ENCODE data around the gene GDI2.
"Not testable (repeated sequence)": the region's sequence is repeated elsewhere in the genome, so short reads cannot be mapped to it uniquely, and the experiment has no call there.

GDI2 gene

GRCh38 chr10:5826511-5826910 lies 13.3 kb upstream of the GDI2 start:
- DNase-seq = not testable (repeated sequence)

GRCh38 chr10:5818894-5819293 lies 5.7 kb upstream of the GDI2 start:
- DNase-seq = no peak

DNA sequence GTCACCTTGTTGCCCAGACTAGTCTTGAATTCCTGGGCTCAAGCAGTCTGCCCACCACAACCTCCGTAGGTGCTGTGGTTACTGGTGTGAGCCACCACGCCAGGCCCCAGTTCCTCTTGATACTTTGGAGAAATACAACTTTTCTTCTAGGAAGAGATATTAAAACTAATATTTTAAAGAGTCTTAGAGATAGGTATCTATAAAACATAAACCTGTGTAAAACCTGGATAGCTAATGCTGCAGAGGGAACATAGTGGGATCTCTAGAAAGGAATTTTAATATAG lies 4.8 kb upstream of the GDI2 start:
- no peak for DNase-seq

- no peak for DNase-seq
These were observed 4.3 kb upstream of the GDI2 start for GRCh38 chr10:5817322-5818047.

GRCh38 chr10:5816170-5816569 lies 2.9 kb upstream of the GDI2 start:
- peak; percentile 18 for DNase-seq

- DNase-seq = peak; percentile 83
These were observed 1.2 kb upstream of the GDI2 start for GRCh38 chr10:5814110-5815107.

- no peak for DNase-seq
These were observed 218 bp downstream of the GDI2 start for GRCh38 chr10:5813091-5813340.

DNA sequence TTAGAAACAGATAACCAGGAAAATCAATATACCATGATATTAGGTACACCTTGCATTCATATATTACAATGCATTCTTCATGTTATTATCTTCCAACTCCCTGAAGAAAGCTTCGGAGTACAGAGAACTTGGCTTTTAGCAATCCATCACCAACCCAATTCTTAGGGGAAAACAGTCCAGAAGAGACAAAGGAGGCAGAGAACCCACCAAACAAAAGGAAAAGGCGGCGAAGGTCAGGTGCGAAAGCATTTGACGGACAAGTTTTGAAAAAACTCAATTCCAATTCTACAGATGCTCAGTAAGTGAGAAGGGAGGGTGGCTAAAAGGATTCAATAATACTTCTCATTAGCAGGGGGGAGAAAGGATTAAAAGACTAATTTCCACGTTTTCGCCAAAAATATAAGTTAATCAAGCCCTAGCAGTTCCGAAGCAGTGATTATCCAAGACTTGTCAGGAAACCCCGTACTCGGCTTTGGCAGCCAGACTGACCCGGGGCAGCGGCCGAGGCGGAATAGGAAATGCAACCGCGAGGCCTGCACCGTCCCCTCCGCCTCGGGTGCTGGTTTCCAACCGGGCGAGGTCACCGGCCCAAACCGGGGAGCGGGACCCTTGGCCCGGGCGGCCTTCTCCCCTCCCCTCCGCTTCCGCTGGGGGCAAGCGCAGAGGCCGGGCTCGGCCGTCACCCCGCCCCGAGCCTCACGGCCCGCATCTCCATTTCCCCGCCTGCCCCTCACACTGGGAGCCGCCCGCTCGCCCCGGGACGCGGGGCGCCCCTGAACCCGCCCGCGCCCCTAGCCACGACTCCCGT lies 747 bp downstream of the GDI2 start:
- DNase-seq = peak; percentile 65

DNA sequence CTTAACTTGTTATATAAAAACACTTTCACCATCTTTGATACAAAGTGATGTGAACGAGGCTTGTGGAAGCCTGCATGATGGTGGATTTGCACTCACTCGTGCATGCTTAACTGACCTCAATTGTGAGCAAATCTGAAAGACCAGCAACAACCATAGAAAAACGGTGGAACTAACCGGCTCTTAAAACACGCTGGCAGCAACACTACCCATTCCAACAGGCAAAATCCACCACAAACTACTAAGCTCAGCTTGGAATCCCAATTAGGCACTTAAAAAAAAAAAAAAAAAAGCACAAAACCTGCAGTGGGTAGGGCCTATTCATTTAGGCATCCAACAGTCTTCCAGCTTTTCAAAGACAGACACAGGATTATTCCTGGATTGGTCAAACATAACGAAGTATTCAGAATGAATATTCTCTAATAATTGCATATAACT lies 1.8 kb downstream of the GDI2 start:
- DNase-seq = peak; percentile 52

DNA sequence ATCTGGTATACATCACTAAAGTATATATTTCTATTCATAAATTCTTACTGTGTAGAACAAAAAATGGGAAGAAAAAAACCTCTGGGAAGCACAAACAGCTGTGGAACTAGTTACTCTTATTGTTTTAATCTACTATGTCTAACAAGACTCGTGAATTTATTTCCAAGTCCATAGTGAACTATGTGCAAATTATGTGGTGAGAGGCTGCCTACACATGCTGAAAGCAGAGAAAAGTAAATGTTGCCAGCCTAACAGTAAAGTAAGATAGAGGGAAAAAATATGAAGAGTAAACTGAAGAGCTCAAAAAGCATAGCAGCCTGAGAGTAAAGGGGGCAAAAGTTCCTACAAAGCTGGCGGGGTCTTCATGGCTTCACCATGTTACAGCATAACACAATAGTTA lies 3.0 kb downstream of the GDI2 start:
- no peak for DNase-seq

GRCh38 chr10:5809527-5810154 lies 3.6 kb downstream of the GDI2 start:
- DNase-seq = peak; percentile 47

- not testable (repeated sequence) for DNase-seq
These were observed 4.3 kb downstream of the GDI2 start for GRCh38 chr10:5808783-5809392.

- DNase-seq = no peak
These were observed 6.5 kb downstream of the GDI2 start for GRCh38 chr10:5806745-5807144.

- DNase-seq = no peak
These were observed 7.5 kb downstream of the GDI2 start for GRCh38 chr10:5805711-5806110.

GRCh38 chr10:5805260-5805659 lies 8.0 kb downstream of the GDI2 start:
- DNase-seq = no peak

DNA sequence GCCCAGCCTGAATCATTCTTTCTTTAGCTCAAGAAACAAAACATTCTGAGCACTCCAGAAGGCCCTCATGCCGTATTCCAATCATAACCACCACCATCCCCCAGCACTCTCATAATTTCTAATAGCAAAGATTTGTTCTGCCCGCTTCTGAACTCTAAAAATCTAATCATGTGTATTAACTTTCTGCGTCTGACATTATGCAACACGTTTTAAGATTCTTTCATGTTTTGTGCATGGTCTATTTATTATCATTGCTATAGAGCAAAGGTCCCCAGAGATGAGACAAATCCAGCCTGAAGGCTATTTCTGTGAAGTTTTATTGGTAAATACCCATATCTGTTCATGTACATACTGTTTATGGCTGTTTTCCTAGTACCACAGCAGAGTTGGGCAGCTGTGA lies 8.8 kb downstream of the GDI2 start:
- DNase-seq = no peak

GRCh38 chr10:5800782-5801181 lies 12.5 kb downstream of the GDI2 start:
- no peak for DNase-seq

- no peak for DNase-seq
These were observed 19.0 kb downstream of the GDI2 start for GRCh38 chr10:5794236-5794635.

DNA sequence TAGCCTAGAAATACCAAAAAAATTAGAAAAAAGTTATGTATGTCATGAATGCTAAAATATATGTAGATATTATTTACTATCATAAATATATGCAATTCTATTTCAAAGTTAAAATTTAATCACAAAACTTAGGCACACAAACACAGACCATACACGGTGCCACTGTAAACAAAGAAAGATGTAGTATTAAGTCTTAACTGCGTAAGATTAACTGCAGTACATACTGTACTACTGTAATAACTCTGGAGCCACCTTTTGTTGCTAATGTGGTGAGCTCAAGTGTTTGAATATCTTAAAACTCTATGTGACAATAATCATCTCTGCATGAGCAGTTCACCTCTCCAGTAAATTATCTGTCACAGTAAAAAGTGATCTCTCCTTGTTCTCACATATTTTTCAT lies 23.6 kb downstream of the GDI2 start:
- DNase-seq = no peak

DNA sequence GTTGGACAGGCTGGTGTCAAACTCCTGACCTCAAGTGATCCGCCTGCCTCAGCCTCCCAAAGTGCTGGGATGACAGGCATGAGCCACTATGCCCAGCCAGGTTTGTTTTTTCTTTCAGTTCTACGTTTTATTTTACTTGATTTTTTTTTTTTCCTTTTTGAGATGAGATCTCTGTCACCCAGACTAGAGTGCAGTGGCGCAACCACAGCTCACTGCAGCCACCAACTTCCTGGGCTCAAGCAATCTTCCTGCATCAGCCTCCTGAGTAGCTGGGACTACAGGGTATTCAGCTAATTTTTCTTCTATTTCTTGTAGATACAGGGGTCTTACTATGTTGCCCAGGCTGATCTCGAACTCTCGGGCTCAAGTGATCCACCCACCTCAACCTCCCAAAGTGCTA lies 24.3 kb downstream of the GDI2 start:
- no peak for DNase-seq

- DNase-seq = no peak
These were observed 29.9 kb downstream of the GDI2 start for GRCh38 chr10:5783300-5783699.

DNA sequence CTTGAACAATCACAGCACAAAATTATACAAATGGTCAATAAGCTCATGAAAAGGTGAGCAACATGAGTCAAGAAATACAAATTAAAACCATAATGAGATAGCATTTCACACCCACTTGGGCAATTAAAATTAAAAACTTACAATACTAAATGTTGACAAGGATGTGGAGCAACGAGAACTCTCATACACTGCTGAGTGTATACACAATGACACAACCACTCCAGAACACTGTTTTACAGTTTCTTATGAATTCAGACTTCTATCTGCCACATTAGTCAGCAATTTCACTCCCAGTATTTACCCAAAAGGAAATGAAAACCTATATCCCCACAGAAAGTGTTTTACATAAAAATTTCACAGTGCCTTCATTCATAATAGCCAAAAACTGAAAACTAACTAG lies 31.1 kb downstream of the GDI2 start:
- no peak for DNase-seq

- no peak for DNase-seq
These were observed 33.5 kb downstream of the GDI2 start for GRCh38 chr10:5779730-5780129.
